Measurements from ENCODE around the gene ID2. TPM values are rescaled to one million over a fixed set of nuclear protein-coding genes. Genes with fewer than 3 reads are reported as not detected.

The ID2 gene
- total and polyA plus RNA-seq, 3 donors from 2014 or later, result 31.3 to 87.2 (median 48.8) TPM

DNA sequence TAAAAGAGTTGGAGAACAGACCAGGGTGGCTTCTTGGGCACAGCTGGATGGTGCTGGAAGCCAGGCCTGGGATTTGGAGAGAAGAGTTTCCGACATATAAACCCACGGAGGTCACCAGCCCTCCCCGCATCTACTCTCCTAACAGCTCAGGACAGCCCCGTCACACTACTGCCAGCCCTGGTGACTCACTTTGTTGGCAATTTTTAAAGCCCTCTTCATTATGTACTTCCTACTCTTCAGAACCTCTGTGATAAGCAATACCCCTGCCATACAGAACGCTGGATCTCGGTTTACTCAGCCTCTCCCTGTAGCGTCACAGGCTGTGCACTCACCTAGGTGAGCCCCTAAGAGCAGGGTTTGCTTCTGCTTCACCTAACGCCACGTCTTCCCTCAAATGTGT is 48.1 kb downstream of the ID2 start:
- WGBS, 2 donors, result 91 to 93% methylated on average over 9 of the region's 9 CpGs
- no peaks in the 10 kb centered on the region for H3K9me3 ChIP-seq
- no peak for DNase-seq
- H3K36me3 ChIP-seq (ENCODE audit: low read depth, missing control alignments), result no peaks in the 10 kb centered on the region
- TF ChIP-seq POLR2A (IDR thresholded peaks at IDR 0.05), result no peak
- TF ChIP-seq, protein P1, sequence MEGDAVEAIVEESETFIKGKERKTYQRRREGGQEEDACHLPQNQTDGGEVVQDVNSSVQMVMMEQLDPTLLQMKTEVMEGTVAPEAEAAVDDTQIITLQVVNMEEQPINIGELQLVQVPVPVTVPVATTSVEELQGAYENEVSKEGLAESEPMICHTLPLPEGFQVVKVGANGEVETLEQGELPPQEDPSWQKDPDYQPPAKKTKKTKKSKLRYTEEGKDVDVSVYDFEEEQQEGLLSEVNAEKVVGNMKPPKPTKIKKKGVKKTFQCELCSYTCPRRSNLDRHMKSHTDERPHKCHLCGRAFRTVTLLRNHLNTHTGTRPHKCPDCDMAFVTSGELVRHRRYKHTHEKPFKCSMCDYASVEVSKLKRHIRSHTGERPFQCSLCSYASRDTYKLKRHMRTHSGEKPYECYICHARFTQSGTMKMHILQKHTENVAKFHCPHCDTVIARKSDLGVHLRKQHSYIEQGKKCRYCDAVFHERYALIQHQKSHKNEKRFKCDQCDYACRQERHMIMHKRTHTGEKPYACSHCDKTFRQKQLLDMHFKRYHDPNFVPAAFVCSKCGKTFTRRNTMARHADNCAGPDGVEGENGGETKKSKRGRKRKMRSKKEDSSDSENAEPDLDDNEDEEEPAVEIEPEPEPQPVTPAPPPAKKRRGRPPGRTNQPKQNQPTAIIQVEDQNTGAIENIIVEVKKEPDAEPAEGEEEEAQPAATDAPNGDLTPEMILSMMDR (IDR thresholded peaks at IDR 0.05), result no peak
- no peaks in the 10 kb centered on the region for H3K4me1 ChIP-seq
- no peak overlapping the region for H3K4me3 ChIP-seq
- intact Hi-C loops (cut with DNase I; ENCODE audit: low total_unique reads), result no loop called here
- no peaks in the 10 kb centered on the region for H3K27me3 ChIP-seq
- H3K27ac ChIP-seq, result no peak overlapping the region

GRCh38 chr2:8732601-8733000 is 50.7 kb downstream of the ID2 start:
- H3K4me1 ChIP-seq, result no peaks in the 10 kb centered on the region
- no peaks in the 10 kb centered on the region for H3K9me3 ChIP-seq
- 95 to 98% methylated on average over 10 of the region's 10 CpGs for WGBS, 2 donors
- H3K27me3 ChIP-seq, result no peaks in the 10 kb centered on the region
- no peak for TF ChIP-seq POLR2A (IDR thresholded peaks at IDR 0.05)
- TF ChIP-seq, protein P1 (IDR thresholded peaks at IDR 0.05), result no peak
- DNase-seq, result no peak
- H3K27ac ChIP-seq, result no peak overlapping the region
- no peaks in the 10 kb centered on the region for H3K36me3 ChIP-seq (ENCODE audit: low read depth, missing control alignments)
- no peak overlapping the region for H3K4me3 ChIP-seq
- intact Hi-C loops (cut with DNase I; ENCODE audit: low total_unique reads), result no loop called here

Other genes starting within 250 kb of the ID2 start
- 10 to 100 TPM; 68.6 to 75.7 TPM for gene KIDINS220, start 155.6 kb downstream of the ID2 start, total RNA-seq
- gene KIDINS220, start 155.6 kb downstream of the ID2 start, polyA plus RNA-seq (ENCODE audit: insufficient read depth, low read depth, low replicate concordance), result 25.5 TPM